Epithelial cell of esophagus (primary cell): ENCODE data around the gene ATP11A.

Source experiments
- DNase-seq: peaks from one replicate; pipeline ENCODE4 v3.0.0; 2010; ENCODE audit warnings: low read depth
- H3K4me3 ChIP-seq: 2 replicates; pipeline ENCODE4 v1.5.1; 2011; ENCODE audit warnings: mild to moderate bottlenecking, low read length, control low read depth
- TF ChIP-seq, protein P1 (sequence below): IDR thresholded peaks from 2 replicates; pipeline ENCODE4 v1.5.1; 2011; ENCODE audit warnings: low read depth, mild to moderate bottlenecking, low read length, control low read depth, inconsistent platforms; ENCODE audit not compliant: insufficient read depth; ENCODE audit errors: missing control alignments

ATP11A gene

GRCh38 chr13:112842343-112842856, 152.6 kb downstream of the ATP11A start:
- no peak for DNase-seq
- TF ChIP-seq, protein P1, sequence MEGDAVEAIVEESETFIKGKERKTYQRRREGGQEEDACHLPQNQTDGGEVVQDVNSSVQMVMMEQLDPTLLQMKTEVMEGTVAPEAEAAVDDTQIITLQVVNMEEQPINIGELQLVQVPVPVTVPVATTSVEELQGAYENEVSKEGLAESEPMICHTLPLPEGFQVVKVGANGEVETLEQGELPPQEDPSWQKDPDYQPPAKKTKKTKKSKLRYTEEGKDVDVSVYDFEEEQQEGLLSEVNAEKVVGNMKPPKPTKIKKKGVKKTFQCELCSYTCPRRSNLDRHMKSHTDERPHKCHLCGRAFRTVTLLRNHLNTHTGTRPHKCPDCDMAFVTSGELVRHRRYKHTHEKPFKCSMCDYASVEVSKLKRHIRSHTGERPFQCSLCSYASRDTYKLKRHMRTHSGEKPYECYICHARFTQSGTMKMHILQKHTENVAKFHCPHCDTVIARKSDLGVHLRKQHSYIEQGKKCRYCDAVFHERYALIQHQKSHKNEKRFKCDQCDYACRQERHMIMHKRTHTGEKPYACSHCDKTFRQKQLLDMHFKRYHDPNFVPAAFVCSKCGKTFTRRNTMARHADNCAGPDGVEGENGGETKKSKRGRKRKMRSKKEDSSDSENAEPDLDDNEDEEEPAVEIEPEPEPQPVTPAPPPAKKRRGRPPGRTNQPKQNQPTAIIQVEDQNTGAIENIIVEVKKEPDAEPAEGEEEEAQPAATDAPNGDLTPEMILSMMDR = no peak
- no peak overlapping the region for H3K4me3 ChIP-seq

DNA sequence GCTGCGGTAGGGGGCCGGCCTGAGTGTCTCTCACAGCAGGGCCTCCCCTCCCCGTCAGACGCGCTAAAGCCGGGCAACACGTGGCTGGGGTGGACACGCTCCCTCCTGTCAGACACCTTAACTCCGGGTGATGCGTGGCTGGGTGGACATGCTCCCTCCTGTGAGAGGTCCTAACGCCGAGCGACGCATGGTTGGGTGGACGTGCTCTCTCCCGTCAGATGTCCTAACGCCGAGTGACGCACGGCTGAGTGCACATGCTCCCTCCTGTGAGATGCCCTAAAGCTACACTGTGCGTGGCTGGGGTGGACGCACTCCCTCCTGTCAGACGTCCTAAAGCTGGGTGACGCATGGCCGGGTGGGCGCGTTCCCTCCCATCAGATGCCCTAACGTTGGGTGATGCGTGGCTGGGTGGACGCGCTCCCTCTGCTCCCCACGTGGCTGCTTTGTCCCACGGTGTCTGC, 153.1 kb downstream of the ATP11A start:
- no peak overlapping the region for H3K4me3 ChIP-seq
- TF ChIP-seq, protein P1 = no peak
- DNase-seq = no peak

DNA sequence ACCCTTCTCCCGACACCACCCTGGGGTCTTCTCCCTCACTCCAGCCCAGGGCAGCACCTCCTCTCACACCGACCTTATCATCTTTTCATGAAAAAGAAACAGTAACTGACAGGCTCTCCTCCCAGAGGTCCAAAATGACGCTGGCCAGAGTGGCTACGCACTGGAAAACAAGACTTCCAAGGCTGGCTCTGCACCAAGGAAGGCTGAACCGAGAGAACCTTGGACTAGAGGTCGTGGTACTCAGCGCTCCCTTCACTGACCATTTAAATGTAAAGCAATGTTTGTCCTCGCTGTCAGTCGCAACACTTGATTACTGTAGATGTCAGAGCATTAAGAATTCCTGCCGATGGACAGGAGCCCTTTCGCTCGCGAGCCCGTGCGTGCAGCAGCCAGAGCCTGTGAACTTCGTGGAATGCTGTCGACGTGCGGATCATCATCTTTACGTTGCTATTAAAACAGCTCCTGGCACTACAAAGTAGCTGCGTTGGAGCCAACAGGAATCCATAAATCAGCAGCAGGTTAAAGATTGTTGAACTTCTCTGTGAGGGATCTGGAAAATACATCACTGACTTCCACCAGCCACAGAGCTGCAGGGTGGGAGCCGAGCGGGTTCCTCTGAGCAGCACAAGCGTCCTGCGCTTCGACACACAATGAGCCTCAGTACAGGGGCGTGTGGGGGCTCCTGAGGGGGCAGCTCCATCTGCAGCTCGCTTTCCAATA, 153.7 kb downstream of the ATP11A start:
- TF ChIP-seq, protein P1 = no peak
- no peak overlapping the region for H3K4me3 ChIP-seq
- no peak for DNase-seq

DNA sequence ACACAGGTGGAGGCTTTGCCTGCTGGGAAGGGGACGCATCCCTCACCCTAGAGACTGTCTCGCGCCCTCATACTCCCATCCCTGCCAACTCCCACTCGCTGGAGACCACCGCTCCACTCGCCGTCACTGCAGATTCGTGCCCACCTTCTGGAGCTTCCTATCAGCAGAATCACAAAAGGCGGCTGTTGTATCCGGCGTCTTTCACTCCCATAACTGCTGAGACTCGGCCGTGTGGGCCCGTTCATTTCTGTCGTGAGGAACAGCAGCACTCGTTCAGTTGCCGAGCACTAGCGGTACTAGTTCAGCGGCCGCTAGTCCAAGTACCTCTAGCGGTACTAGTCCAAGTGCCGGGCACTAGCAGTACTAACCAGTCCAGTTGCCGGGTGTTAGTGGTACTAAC, 154.6 kb downstream of the ATP11A start:
- no peak overlapping the region for H3K4me3 ChIP-seq
- no peak for DNase-seq
- TF ChIP-seq, protein P1 = no peak

- TF ChIP-seq, protein P1 = no peak
- no peak overlapping the region for H3K4me3 ChIP-seq
- DNase-seq = no peak
Measured at GRCh38 chr13:112844879-112845278, 155.0 kb downstream of the ATP11A start.

DNA sequence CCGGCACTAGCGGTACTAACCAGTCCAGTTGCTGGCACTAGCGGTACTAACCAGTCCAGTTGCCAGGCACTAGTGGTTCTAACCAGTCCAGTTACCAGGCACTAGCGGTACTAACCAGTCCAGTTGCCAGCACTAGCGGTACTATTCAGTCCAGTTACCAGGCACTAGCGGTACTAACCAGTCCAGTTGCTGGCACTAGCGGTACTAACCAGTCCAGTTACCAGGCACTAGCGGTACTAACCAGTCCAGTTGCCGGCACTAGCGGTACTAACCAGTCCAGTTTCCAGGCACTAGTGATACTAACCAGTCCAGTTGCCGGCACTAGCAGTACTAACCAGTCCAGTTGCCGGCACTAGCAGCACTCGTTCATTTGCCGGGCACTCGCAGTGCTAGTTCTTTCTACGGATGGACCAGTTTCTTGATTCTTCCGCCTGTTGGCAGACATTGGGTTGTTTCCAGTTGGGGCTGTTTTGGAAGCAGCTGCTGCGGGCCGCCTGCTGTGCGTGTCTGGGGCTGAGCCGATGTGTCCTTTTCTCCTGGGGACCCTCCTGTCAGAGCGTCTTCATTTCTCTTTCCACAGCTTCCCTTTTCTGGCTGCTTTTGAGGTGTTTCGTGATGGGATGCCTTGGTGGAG, 155.8 kb downstream of the ATP11A start:
- DNase-seq = no peak
- TF ChIP-seq, protein P1 = no peak

More for the DNA sequence above, 155.8 kb downstream of the ATP11A start:
- H3K4me3 ChIP-seq = no peak overlapping the region
